DMS114 treated with DMSO at 0.1 percent for 48 hours (cell line): Measurements from ENCODE around the gene EMP2.

Experiments used
- DNase-seq: peaks from one replicate; lab custom pipeline; 2025; ENCODE audit not compliant: unreplicated experiment; lab: John Stamatoyannopoulos, UW

The EMP2 gene

DNA sequence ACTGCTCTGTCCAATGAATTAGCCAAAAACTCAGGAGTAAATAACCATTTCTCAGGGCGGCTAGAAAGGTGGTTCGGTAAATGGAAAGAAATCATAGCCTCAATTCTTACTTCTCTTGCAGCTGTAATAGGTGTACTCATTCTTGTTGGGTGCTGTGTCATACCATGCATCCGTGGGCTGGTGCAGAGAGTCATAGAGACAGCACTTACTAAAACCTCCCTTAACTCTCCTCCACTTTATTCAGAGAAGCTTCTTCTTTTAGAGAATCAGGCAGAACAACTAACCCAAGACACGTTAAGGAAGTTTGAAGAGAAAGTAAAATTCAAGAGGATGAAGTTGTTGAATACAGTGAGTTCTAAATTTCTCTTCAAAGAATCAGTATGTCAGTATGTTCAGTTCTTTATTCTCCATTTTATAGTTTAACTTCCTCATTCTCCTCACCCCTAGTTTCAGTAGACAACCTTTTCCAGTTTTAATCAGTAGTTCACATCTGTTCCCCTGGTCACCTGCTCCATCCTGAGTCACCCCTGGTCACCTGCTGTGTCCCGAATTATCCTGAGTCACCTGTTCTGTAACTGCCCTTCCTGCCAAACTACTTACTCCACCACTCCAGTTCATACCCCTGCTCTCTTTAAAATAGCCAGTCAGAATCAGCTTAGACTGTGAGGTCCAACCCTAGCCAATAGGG, 85.9 kb downstream of the EMP2 start:
- DNase-seq = no peak

GRCh38 chr16:10493276-10493675, 87.1 kb downstream of the EMP2 start:
- DNase-seq = no peak

DNA sequence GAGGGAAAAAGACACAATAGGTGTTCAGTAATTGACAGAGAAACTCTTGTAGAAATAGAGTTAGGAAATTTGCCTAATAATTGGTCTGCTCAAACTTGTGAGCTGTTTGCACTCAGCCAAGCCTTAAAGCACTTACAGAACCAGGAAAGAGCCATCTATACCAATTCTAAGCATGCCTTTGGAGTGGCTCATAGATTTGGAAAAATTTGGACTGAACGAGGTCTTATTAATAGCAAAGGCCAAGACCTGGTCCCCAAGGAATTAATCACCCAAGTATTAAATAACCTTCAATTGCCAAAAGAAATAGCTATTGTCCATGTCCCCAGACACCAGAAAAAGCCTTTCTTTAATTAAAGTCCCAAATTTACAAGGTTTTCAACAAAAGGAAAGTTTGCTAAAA, 90.3 kb downstream of the EMP2 start:
- no peak for DNase-seq

- DNase-seq = no peak
These were observed 94.6 kb downstream of the EMP2 start for GRCh38 chr16:10485698-10486382.

- DNase-seq = no peak
These were observed 95.2 kb downstream of the EMP2 start for GRCh38 chr16:10485159-10485558.

GRCh38 chr16:10480151-10480550, 100.2 kb downstream of the EMP2 start:
- DNase-seq = no peak
